DLD1 (cell line): ENCODE measurements around the gene COPS4.

ENCODE experiments used
- in situ Hi-C: cut with HindIII; loops from 2 replicates; pipeline ENCODE4 v1.10.0; 2017; ENCODE audit warnings: low sequenced_read_pairs

The COPS4 gene

DNA sequence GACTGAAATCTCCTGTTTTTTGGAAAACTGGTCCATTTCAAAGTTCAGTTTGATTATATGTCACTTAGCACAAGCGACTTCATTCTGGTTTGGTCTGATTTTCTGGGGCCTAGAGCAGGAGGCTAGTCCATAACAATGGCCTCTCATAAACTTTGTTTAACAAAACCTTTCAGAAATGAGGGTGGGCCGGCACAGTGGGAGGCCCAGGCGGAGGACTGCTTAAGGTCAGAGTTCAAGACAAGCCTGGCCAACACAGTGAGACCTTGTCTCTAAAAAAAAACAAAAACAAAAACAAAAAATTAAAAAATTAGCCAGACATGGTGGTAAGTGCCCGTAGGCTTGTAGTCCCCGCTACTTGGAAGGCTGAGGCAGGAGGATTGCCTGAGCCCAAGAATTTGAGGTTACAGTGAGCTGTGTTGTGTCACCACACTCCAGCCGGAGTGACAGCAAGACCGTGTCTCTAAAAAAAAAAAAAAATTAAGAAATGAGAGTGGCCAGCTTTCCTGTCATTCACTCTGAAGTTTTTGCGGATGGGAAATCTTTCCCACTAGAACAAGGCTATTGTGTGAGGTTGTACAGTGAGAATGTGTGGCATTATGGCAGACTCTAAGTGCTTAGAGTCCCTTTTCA, 80.8 kb downstream of the COPS4 start:
- in situ Hi-C loops, result no loop called here

DNA sequence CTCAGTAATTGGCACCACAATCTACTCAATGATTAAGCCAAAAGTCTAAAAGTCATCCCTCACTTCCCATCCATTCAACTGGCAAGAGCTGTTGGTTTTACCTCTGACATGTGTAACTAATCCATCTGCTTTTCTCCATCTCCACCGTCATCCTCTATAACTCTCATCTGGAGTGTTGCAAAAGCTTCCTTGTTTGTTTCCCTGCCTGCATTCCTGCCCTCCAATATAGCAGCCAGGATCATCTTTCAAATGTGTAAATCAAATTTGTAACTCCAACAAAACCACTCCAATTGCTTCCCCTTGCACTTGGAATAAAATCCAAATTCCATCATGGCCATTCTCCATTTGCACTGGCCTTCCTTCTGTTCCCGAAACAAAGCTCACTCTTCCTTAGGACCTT, 83.9 kb downstream of the COPS4 start:
- in situ Hi-C loops, result no loop called here

DNA sequence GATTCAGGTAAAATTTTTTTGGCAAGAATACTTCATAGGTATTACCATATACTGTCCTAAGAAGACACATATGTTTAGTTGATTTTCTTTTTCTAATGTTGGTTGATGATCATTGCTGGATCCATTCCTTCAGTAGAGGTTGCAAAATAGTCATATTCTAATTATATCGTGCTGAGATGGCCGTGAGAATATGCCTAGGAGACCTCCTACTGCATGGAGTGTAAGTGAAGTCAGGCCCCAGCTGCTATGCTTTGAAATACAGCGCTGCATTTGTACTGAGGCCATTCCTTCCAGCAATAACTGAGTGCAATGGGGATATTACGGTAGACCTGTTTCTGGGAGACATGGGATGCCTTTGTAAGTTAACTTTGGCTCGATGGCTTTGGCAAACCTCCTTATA, 86.3 kb downstream of the COPS4 start:
- in situ Hi-C loops, result no loop called here

DNA sequence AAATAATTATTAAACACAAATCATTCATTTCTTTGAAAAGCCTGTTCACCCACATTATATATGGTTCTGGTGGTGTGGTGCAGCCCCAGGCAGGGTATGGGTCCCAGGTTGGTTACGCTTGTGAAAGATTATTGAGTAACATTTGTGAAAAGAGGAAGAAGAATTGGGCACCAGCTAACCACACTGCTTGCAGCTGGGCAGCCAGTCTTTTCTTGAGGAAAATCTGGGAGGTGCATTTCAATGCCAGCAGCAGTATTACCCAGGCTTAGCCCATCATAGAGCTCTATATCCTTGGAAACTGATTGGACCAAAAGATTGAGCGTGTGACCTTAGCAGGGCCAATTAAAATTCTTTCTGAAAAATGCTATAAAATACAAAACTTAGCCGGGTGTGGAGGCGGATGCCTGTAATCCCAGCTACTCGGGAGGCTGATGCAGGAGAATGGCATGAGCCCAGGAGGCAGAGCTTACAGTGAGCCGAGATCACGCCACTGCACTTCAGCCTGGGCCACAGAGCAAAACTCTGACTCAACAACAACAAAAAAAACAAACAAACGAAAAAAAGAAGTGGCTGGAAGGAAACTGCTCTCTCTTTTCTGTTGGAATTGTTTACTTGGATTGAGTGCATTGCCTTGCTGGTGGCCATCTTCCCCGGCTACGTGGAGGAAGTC, 89.3 kb downstream of the COPS4 start:
- in situ Hi-C loops, result no loop called here
